ENCODE data around the gene ZNF267.

DNA sequence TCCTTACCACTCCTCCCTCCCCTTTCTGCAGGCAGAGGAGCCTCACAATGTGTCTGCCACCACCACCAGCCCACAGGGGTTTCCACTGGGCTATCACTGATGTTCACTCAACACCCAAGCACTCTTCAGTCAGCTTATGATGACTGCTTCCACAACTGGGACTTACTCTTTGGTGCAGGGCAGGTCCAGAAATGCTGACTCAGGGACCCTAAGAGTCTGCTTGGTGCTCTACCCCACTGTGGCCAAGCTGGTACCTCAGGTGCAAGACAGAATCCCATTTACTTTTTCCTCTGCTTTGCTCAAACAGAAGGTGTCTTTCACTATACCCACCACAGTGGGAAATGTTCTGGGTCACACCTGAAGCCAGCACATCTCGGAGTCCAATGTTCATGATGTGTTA is 40.1 kb downstream of the ZNF267 start:
- no peak for TF ChIP-seq ELF4 (IDR thresholded peaks at IDR 0.05)
- TF ChIP-seq SP1 (IDR thresholded peaks at IDR 0.05) = no peak
- no peak for TF ChIP-seq SUZ12 (IDR thresholded peaks at IDR 0.05)
- TF ChIP-seq HDGF (IDR thresholded peaks at IDR 0.05; ENCODE audit: borderline replicate concordance) = no peak
- TF ChIP-seq NFRKB (IDR thresholded peaks at IDR 0.05) = no peak
- TF ChIP-seq BHLHE40 (IDR thresholded peaks at IDR 0.05; ENCODE audit: borderline replicate concordance) = no peak
- no peak for TF ChIP-seq ARNT (IDR thresholded peaks at IDR 0.05)
- TF ChIP-seq TARDBP (IDR thresholded peaks at IDR 0.05) = no peak
- TF ChIP-seq ZNF384 (IDR thresholded peaks at IDR 0.05) = no peak
- TF ChIP-seq LEF1 (IDR thresholded peaks at IDR 0.05; ENCODE audit: borderline replicate concordance) = no peak
- no peak for TF ChIP-seq FOXK2 (IDR thresholded peaks at IDR 0.05)
- TF ChIP-seq L3MBTL2 (conservative IDR thresholded peaks at IDR 0.05) = no peak
- TF ChIP-seq FOXM1 (IDR thresholded peaks at IDR 0.05; ENCODE audit: borderline replicate concordance) = no peak

All from HEK293T (cell line).